Large intestine (tissue), 3 donors: ENCODE results near the gene RALGPS1. TPM values are rescaled to one million over a fixed set of nuclear protein-coding genes. Genes with fewer than 3 reads are reported as not detected.
A peak's percentile ranks its signal among the peaks of the same experiment; 100 is the strongest.

Experiments
- DNase-seq, 2 donors: peaks; one replicate each; pipeline versions ENCODE4 v3.0.0 to v3.0.0-alpha.2; 2013
- H3K27ac ChIP-seq: one replicate; pipeline ENCODE4 v1.5.1; 2013; ENCODE audit warnings: low read length
- H3K27me3 ChIP-seq: 2 replicates; pipeline ENCODE4 v1.6.1; 2013; ENCODE audit warnings: low read length; ENCODE audit not compliant: control insufficient read depth, insufficient read depth
- H3K36me3 ChIP-seq: 2 replicates; pipeline ENCODE4 v1.6.1; 2013; ENCODE audit warnings: low read length; ENCODE audit not compliant: control insufficient read depth, insufficient read depth
- H3K4me1 ChIP-seq: one replicate; pipeline ENCODE4 v1.6.1; 2013; ENCODE audit warnings: low read length; ENCODE audit not compliant: control insufficient read depth, insufficient read depth
- H3K4me3 ChIP-seq: one replicate; pipeline ENCODE4 v1.5.1; 2013; ENCODE audit warnings: low read length
- H3K9me3 ChIP-seq: one replicate; pipeline ENCODE4 v1.6.1; 2013; ENCODE audit warnings: mild to moderate bottlenecking, low read depth, low read length, moderate library complexity; ENCODE audit not compliant: control insufficient read depth
- WGBS: methylation state at CpG from one replicate; pipeline ENCODE4 v1.1.5; 2013; ENCODE audit warnings: low lambda C conversion rate; ENCODE audit not compliant: insufficient coverage; 5-methylcytosine and 5-hydroxymethylcytosine counted together
- polyA plus RNA-seq: library from polyadenylated mRNA; unstranded; fragments of 120-200 nt; gene quantifications from one replicate; pipeline ENCODE4 v1.2.1, GENCODE V29; 2013

Gene RALGPS1
- polyA plus RNA-seq, 1 donor: 58.8 TPM

- WGBS: 100% methylated on average over 1 of the region's 10 CpGs
- Histone ChIP-seq H3K36me3 (peaks cover 27% of the 10 kb centered on the region), H3K4me3 (no peak overlapping the region), H3K4me1 (no peaks in the 10 kb centered on the region), H3K27ac (no peak overlapping the region), H3K27me3 (no peaks in the 10 kb centered on the region), H3K9me3 (no peaks in the 10 kb centered on the region)
- no peak for DNase-seq
These were observed 59.3 kb downstream of the RALGPS1 start for GRCh38 chr9:126973651-126974529.

- Histone ChIP-seq H3K36me3 (peaks cover 22% of the 10 kb centered on the region), H3K27ac (no peak overlapping the region), H3K27me3 (no peaks in the 10 kb centered on the region), H3K4me3 (no peak overlapping the region), H3K4me1 (no peaks in the 10 kb centered on the region), H3K9me3 (no peaks in the 10 kb centered on the region)
- WGBS: no CpG with 5 or more reads among the region's 6 CpGs
- DNase-seq: no peak
These were observed 60.0 kb downstream of the RALGPS1 start for GRCh38 chr9:126974594-126974993.

GRCh38 chr9:126975327-126976220 is 61.0 kb downstream of the RALGPS1 start:
- no peaks in the 10 kb centered on the region for H3K9me3 ChIP-seq
- peaks cover 21% of the 10 kb centered on the region for H3K36me3 ChIP-seq
- 69% methylated on average over 3 of the region's 8 CpGs for WGBS
- no peak for DNase-seq
- H3K4me1 ChIP-seq: no peaks in the 10 kb centered on the region
- no peaks in the 10 kb centered on the region for H3K27me3 ChIP-seq
- H3K4me3 ChIP-seq: no peak overlapping the region
- no peak overlapping the region for H3K27ac ChIP-seq

- H3K36me3 ChIP-seq: peaks cover 36% of the 10 kb centered on the region
- H3K9me3 ChIP-seq: peaks cover 2% of the 10 kb centered on the region
- no peak overlapping the region for H3K4me3 ChIP-seq
- H3K4me1 ChIP-seq: no peaks in the 10 kb centered on the region
- no peaks in the 10 kb centered on the region for H3K27me3 ChIP-seq
- no peak overlapping the region for H3K27ac ChIP-seq
- DNase-seq: no peak
- WGBS: 100% methylated on average over 1 of the region's 5 CpGs
These were observed 64.9 kb downstream of the RALGPS1 start for GRCh38 chr9:126979461-126979860.

- Histone ChIP-seq H3K27me3 (no peaks in the 10 kb centered on the region), H3K27ac (no peak overlapping the region), H3K9me3 (peaks cover 2% of the 10 kb centered on the region), H3K4me3 (no peak overlapping the region), H3K36me3 (peaks cover 39% of the 10 kb centered on the region), H3K4me1 (no peaks in the 10 kb centered on the region)
- DNase-seq: no peak
These were observed 65.6 kb downstream of the RALGPS1 start for GRCh38 chr9:126980231-126980630.

DNA sequence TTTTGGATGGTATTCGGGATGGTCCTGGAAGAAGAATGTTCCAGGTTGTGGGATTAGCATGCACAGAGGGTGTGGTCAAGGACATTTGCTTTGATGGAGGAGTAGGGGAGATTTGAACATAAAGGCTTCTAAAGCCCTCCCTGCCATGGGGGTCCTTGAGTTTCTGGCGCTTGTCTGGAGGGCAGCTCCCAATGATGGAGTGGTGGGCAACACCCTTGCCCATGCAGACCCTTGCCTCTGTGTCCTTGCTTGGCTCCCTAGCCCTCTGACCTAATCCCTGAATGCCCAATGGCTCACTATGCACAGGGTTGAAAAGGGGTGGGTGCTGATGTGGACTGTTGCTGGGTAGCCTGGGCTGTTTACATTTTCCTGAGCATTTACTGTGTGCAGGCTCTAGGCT is 66.6 kb downstream of the RALGPS1 start:
- Histone ChIP-seq H3K4me1 (peaks cover 6% of the 10 kb centered on the region), H3K27ac (no peak overlapping the region), H3K4me3 (no peak overlapping the region), H3K36me3 (peaks cover 35% of the 10 kb centered on the region), H3K9me3 (peaks cover 2% of the 10 kb centered on the region), H3K27me3 (no peaks in the 10 kb centered on the region)
- WGBS: no CpG with 5 or more reads among the region's 2 CpGs
- DNase-seq: no peak

- H3K36me3 ChIP-seq: peaks cover 30% of the 10 kb centered on the region
- DNase-seq: no peak
- WGBS: no CpG with 5 or more reads among the region's 5 CpGs
These were observed 67.8 kb downstream of the RALGPS1 start for GRCh38 chr9:126982215-126983002.

GRCh38 chr9:126983767-126984166 is 69.2 kb downstream of the RALGPS1 start:
- peaks cover 16% of the 10 kb centered on the region for H3K4me1 ChIP-seq
- H3K4me3 ChIP-seq: no peak overlapping the region
- no peak for DNase-seq
- H3K27me3 ChIP-seq: no peaks in the 10 kb centered on the region
- H3K9me3 ChIP-seq: peaks cover 2% of the 10 kb centered on the region
- H3K36me3 ChIP-seq: peaks cover 21% of the 10 kb centered on the region
- WGBS: no CpG with 5 or more reads among the region's 1 CpG
- no peak overlapping the region for H3K27ac ChIP-seq

More at GRCh38 chr9:126982215-126983002, 67.8 kb downstream of the RALGPS1 start:
- peaks cover 16% of the 10 kb centered on the region for H3K4me1 ChIP-seq
- no peaks in the 10 kb centered on the region for H3K27me3 ChIP-seq
- no peak overlapping the region for H3K4me3 ChIP-seq
- peaks cover 2% of the 10 kb centered on the region for H3K9me3 ChIP-seq
- H3K27ac ChIP-seq: no peak overlapping the region

DNA sequence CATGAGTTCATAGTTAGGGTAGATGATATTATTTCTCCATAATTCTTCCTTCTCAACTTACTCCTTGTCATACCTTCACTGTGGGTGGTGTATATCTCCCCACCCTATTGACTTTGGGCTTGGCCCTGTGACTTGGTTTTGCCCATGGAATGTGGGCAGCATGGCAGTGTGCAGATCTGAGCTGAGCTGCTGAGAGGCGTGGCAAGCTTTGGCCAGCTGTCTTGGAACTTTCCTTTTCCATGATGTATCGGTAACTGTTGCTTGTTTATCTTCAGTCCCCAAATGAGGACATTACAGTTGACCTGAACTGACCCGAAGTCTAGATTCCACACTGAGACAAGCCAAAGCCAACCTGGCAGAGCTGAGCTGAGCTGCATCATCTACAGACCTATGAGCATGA is 70.4 kb downstream of the RALGPS1 start:
- Histone ChIP-seq H3K27ac (no peak overlapping the region), H3K27me3 (no peaks in the 10 kb centered on the region), H3K9me3 (peaks cover 2% of the 10 kb centered on the region), H3K36me3 (peaks cover 23% of the 10 kb centered on the region), H3K4me1 (peaks cover 23% of the 10 kb centered on the region), H3K4me3 (no peak overlapping the region)
- DNase-seq: peak in 1 of 2 donors; percentile 9
- WGBS: 72% methylated on average over 2 of the region's 3 CpGs
